Endothelial cell (in vitro differentiated cells): ENCODE data around the gene SLC5A5. TPM values are rescaled to one million over a fixed set of nuclear protein-coding genes. Genes with fewer than 3 reads are reported as not detected.

ENCODE experiments used
- DNase-seq: peaks from one replicate; pipeline ENCODE4 v3.0.0; 2021; ENCODE audit warnings: low spot score
- H3K27ac Mint-ChIP-seq: one replicate; pipeline ENCODE4 v1.8.0; 2021; ENCODE audit warnings: mixed read lengths, inconsistent platforms; ENCODE audit not compliant: unreplicated experiment
- H3K27me3 Mint-ChIP-seq: one replicate; pipeline ENCODE4 v1.8.0; 2021; ENCODE audit warnings: mild to moderate bottlenecking, moderate library complexity, mixed read lengths, inconsistent platforms; ENCODE audit not compliant: unreplicated experiment
- H3K36me3 Mint-ChIP-seq: one replicate; pipeline ENCODE4 v1.8.0; 2021; ENCODE audit warnings: mild to moderate bottlenecking, low read depth, mixed read lengths, inconsistent platforms; ENCODE audit not compliant: unreplicated experiment
- H3K4me1 Mint-ChIP-seq: one replicate; pipeline ENCODE4 v1.8.0; 2021; ENCODE audit warnings: mild to moderate bottlenecking, mixed read lengths, inconsistent platforms; ENCODE audit not compliant: unreplicated experiment
- H3K4me3 Mint-ChIP-seq: one replicate; pipeline ENCODE4 v1.8.0; 2021; ENCODE audit warnings: mild to moderate bottlenecking, mixed read lengths, inconsistent platforms; ENCODE audit not compliant: unreplicated experiment
- H3K9me3 Mint-ChIP-seq: one replicate; pipeline ENCODE4 v1.8.0; 2021; ENCODE audit warnings: mixed read lengths, inconsistent platforms; ENCODE audit not compliant: unreplicated experiment
- total RNA-seq: library from RNA; stranded (reverse); fragmentation: NEBNext Ultra II Directional; extraction: Animal tissue kit (Norgen Biotek cat#: 25700); gene quantifications from one replicate; pipeline ENCODE4 v1.2.1, GENCODE V29; 2021; ENCODE audit not compliant: unreplicated experiment
- TF ChIP-seq, protein P1 (sequence below): fragments of 200-600 bp; sonication (generic); IDR thresholded peaks from one replicate; pipeline ENCODE4 v1.5.0; 2021; ENCODE audit warnings: antibody characterized with exemption; ENCODE audit not compliant: unreplicated experiment

Gene SLC5A5
- total RNA-seq, 1 donor from 2014 or later, result not detected

DNA sequence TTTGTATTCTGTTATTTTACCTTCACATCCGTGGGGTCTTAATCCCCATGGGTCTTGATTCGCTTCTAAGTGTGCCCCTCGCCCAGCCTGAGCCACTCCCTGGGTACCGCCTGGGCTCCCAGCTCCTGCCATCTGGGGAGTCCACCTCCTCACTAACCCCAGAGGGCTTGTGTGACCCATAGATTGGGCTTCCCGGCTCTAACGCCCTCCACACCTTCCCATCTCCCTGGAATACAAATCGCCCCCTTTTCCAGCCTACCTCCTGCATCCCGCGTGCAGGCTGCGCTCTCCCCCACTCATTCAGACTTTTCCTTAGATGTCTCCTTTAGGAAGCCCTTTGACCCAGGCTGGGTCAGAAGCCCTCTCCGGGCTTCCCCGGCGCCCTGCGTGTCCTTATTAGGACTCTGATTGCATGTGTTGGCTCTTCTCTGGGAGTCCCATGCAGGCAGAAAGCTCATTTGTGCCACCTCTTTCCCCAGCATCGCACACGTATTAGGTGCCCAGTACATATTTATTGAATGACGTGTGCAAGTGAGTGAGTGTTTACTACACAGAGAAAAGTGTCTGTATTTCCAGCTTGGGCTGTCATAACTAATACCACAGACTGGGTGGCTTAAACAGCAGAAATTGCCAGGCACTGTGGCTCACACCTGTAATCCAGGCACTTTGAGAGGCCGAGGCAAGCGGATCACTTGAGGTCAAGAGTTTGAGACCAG, 61.8 kb downstream of the SLC5A5 start:
- H3K27me3 Mint-ChIP-seq, result peaks cover 8% of the 10 kb centered on the region

DNA sequence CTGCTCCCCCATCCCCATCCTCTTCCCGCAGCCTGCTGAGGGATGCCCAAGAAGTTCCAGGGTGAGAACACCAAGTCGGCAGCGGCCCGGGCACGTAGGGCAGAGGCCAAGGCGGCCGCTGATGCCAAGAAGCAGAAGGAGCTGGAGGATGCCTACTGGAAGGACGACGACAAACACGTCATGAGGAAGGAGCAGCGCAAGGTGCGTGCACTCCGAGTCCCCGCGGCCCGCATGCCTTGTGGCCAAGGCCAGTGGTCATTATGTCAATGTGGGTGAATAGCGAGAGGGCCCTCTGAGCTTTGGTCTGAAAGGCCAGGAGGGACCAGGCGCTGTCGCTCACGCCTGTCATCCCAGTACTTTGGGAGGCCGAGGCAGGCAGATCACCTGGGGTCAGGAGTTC, 64.6 kb downstream of the SLC5A5 start:
- TF ChIP-seq, protein P1, sequence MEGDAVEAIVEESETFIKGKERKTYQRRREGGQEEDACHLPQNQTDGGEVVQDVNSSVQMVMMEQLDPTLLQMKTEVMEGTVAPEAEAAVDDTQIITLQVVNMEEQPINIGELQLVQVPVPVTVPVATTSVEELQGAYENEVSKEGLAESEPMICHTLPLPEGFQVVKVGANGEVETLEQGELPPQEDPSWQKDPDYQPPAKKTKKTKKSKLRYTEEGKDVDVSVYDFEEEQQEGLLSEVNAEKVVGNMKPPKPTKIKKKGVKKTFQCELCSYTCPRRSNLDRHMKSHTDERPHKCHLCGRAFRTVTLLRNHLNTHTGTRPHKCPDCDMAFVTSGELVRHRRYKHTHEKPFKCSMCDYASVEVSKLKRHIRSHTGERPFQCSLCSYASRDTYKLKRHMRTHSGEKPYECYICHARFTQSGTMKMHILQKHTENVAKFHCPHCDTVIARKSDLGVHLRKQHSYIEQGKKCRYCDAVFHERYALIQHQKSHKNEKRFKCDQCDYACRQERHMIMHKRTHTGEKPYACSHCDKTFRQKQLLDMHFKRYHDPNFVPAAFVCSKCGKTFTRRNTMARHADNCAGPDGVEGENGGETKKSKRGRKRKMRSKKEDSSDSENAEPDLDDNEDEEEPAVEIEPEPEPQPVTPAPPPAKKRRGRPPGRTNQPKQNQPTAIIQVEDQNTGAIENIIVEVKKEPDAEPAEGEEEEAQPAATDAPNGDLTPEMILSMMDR, result no peak
- Mint-ChIP-seq H3K9me3 (no peaks in the 10 kb centered on the region), H3K27me3 (peaks cover 9% of the 10 kb centered on the region), H3K4me1 (peaks cover 9% of the 10 kb centered on the region), H3K36me3 (no peaks in the 10 kb centered on the region), H3K4me3 (no peak overlapping the region), H3K27ac (no peak overlapping the region)
- DNase-seq, result no peak

More for the DNA sequence above, 61.8 kb downstream of the SLC5A5 start:
- H3K4me3 Mint-ChIP-seq, result peak overlapping the region; percentile 88
- H3K36me3 Mint-ChIP-seq, result no peaks in the 10 kb centered on the region
- H3K9me3 Mint-ChIP-seq, result no peaks in the 10 kb centered on the region
- no peak for DNase-seq
- peaks cover 9% of the 10 kb centered on the region for H3K4me1 Mint-ChIP-seq
- H3K27ac Mint-ChIP-seq, result peak overlapping the region; percentile 81
- TF ChIP-seq, protein P1, result no peak

DNA sequence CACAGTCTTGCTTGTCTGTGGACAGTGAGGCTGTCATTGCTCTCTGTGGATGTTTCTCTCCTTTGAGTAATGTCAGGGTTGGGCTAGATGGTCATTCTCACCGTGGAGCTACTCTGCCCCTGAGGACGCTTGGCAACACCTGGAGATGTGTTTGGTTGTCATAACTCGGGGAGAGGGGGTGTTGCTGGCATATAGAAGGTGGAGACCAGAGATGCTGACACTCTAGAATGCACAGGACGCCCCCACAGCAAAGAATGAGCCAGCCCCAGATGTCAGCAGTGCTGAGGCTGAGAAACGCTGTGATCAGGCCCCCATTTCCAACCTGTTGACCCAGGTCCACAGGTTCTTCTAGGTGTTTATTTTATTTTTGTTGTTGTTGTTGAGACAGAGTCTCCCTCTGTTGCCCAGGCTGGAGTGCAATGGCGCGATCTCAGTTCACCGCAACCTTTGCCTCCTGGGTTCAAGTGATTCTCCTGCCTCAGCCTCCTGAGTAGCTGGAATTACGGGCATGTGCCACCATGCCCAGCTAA, 65.7 kb downstream of the SLC5A5 start:
- TF ChIP-seq, protein P1, result no peak
- DNase-seq, result no peak
- no peak overlapping the region for H3K4me3 Mint-ChIP-seq
- H3K36me3 Mint-ChIP-seq, result no peaks in the 10 kb centered on the region
- peaks cover 5% of the 10 kb centered on the region for H3K27me3 Mint-ChIP-seq
- no peaks in the 10 kb centered on the region for H3K9me3 Mint-ChIP-seq
- H3K4me1 Mint-ChIP-seq, result peaks cover 5% of the 10 kb centered on the region
- H3K27ac Mint-ChIP-seq, result no peak overlapping the region

DNA sequence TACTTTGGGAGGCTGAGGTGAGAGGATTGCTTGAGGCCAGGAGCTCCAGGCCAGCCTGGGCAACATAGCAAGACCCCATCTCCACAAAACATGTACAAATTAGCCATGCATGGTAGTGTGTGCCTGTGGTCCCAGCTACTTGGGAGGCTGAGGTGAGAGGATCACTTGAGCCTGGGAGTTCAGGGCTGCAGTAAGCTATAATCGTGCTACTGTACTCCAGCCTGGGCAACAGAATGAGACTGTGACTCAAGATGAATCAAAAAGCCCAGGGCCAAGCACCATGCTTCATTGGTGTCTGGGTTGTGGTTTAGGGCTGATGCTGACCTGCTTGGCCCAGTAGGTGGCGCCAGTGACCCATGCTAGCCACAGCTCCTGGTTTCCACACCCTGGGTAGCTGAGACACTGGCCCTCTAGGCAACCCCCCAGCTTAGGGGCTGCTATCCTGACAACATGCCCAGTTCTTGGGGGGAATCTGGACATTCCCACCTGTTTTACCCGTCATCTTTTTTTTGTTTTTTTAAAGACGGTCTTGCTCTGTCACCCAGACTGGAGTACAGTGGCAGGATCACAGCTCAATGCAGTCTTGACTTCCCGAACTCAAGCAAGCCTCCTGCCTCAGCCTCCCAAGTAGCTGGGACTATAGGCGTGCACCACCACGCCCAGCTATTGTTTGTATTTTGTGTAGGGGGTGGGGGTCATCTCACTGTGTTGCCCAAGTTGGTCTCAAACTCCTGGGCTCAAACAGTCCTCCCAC, 66.5 kb downstream of the SLC5A5 start:
- TF ChIP-seq, protein P1, result peak; percentile 89
- Mint-ChIP-seq H3K9me3 (no peaks in the 10 kb centered on the region), H3K4me1 (peaks cover 5% of the 10 kb centered on the region), H3K27ac (no peak overlapping the region), H3K4me3 (no peak overlapping the region), H3K36me3 (no peaks in the 10 kb centered on the region), H3K27me3 (peaks cover 5% of the 10 kb centered on the region)
- DNase-seq, result peak; percentile 81
